H1 (cell line): ENCODE measurements around the gene MCAT. TPM values are rescaled to one million over a fixed set of nuclear protein-coding genes. Genes with fewer than 3 reads are reported as not detected.

ENCODE experiments used
- CTCF ChIA-PET: fragments of 300-600 bp; sonication (Branson Sonifier 250); formaldehyde crosslinking; loops from one replicate; lab custom pipeline; 2021; ENCODE audit not compliant: partially characterized antibody; lab: Charles Lee
- POLR2A ChIA-PET: fragments of 300-600 bp; sonication (Branson Sonifier 250); formaldehyde crosslinking; loops from one replicate; lab custom pipeline; 2021; ENCODE audit warnings: inconsistent platforms; ENCODE audit not compliant: partially characterized antibody; lab: Charles Lee
- DNase-seq, 2 experiments: peaks; one replicate each; pipeline versions ENCODE4 v3.0.0 to v3.0.0-alpha.2; 2010 to 2022; ENCODE audit warnings: low spot score in 2 of 2, low read depth in 1 of 2, mixed read lengths in 1 of 2
- FAIRE-seq: peaks from 2 replicates; lab custom pipeline; 2011; peaks lifted over from hg19 to GRCh38; lab: Jason Lieb, UNC
- H2AFZ ChIP-seq: 2 replicates; pipeline ENCODE4 v1.8.1; 2012; ENCODE audit warnings: low read length, inconsistent platforms
- H2AK5ac ChIP-seq: 2 replicates; pipeline ENCODE4 v1.6.1; 2013; ENCODE audit warnings: low read depth, low read length
- H2BK120ac ChIP-seq: replicated peaks from 2 replicates; pipeline ENCODE3; 2013; ENCODE audit warnings: low read depth, low read length, inconsistent platforms
- H2BK12ac ChIP-seq: 2 replicates; pipeline ENCODE4 v1.6.1; 2013; ENCODE audit warnings: low read depth, low read length
- H2BK15ac ChIP-seq: 2 replicates; pipeline ENCODE4 v1.6.1; 2013; ENCODE audit warnings: low read length
- H2BK20ac ChIP-seq: 2 replicates; pipeline ENCODE4 v1.6.1; 2013; ENCODE audit warnings: low read length
- H2BK5ac ChIP-seq: 2 replicates; pipeline ENCODE4 v1.6.1; 2013; ENCODE audit warnings: low read depth, low read length
- H3K14ac ChIP-seq: 2 replicates; pipeline ENCODE4 v1.6.1; 2013; ENCODE audit warnings: inconsistent platforms; ENCODE audit not compliant: insufficient read length
- H3K18ac ChIP-seq: 2 replicates; pipeline ENCODE4 v1.6.1; 2013; ENCODE audit warnings: low read length; ENCODE audit errors: extremely low read depth
- H3K23ac ChIP-seq: 2 replicates; pipeline ENCODE4 v1.6.1; 2013; ENCODE audit warnings: inconsistent platforms; ENCODE audit not compliant: insufficient read length
- H3K23me2 ChIP-seq: 2 replicates; pipeline ENCODE4 v1.6.1; 2013; ENCODE audit warnings: low read depth, low read length
- H3K27ac ChIP-seq: 2 replicates; pipeline ENCODE4 v1.6.1; 2011; ENCODE audit warnings: low read depth, low read length, inconsistent platforms
- H3K27me3 ChIP-seq, 4 experiments: replicated peaks in 1 of 4; 1 replicate in 1 of 4; 2 replicates in 3 of 4; pipeline versions ENCODE4 v1.6.1 to v1.8.1; 2011 to 2013; ENCODE audit warnings: low read length in 3 of 4, mild to moderate bottlenecking in 3 of 4, inconsistent platforms in 2 of 4, mixed read lengths in 2 of 4, moderate library complexity in 1 of 4; ENCODE audit not compliant: control insufficient read depth in 3 of 4, insufficient read depth in 3 of 4; ENCODE audit errors: extremely low read depth in 1 of 4
- H3K36me3 ChIP-seq, 4 experiments: 2 replicates each; pipeline versions ENCODE4 v1.6.1 to v1.8.1; 2011 to 2013; ENCODE audit warnings: mild to moderate bottlenecking in 4 of 4, low read length in 3 of 4, moderate library complexity in 2 of 4, control low read depth in 1 of 4, inconsistent platforms in 1 of 4; ENCODE audit not compliant: insufficient read depth in 4 of 4, control insufficient read depth in 2 of 4
- H3K4ac ChIP-seq: replicated peaks from 2 replicates; pipeline ENCODE3; 2013; ENCODE audit warnings: low read length, low read depth, mixed read lengths, inconsistent platforms; ENCODE audit not compliant: insufficient read length
- H3K4me1 ChIP-seq, 4 experiments: replicated peaks in 1 of 4; 1 replicate in 1 of 4; 2 replicates in 3 of 4; pipeline versions ENCODE4 v1.6.1 to v1.8.1; 2011 to 2013; ENCODE audit warnings: low read length in 3 of 4, inconsistent platforms in 2 of 4, mixed read lengths in 1 of 4; ENCODE audit not compliant: insufficient read depth in 4 of 4, control insufficient read depth in 3 of 4
- H3K4me2 ChIP-seq, 2 experiments: 2 replicates each; pipeline versions ENCODE4 v1.6.1 to v1.8.1; 2011 to 2013; ENCODE audit warnings: low read depth in 2 of 2, low read length in 2 of 2, control low read depth in 1 of 2, inconsistent platforms in 1 of 2, mild to moderate bottlenecking in 1 of 2; ENCODE audit not compliant: insufficient read depth in 1 of 2
- H3K4me3 ChIP-seq, 4 experiments: fragments of 200-600, 300-600 bp in 1 of 4; sonication (generic), shearing (Covaris generic), sonication (Bioruptor Twin) in 1 of 4; 2 replicates each; pipeline versions ENCODE4 v1.5.1 to v1.8.1; 2011 to 2016; ENCODE audit warnings: low read length in 4 of 4, low read depth in 3 of 4, control low read depth in 2 of 4, inconsistent platforms in 2 of 4, mild to moderate bottlenecking in 2 of 4, mixed read lengths in 1 of 4, moderate library complexity in 1 of 4; ENCODE audit not compliant: insufficient read depth in 2 of 4; ENCODE audit errors: extremely low read depth in 1 of 4
- H3K56ac ChIP-seq: replicated peaks from 2 replicates; pipeline ENCODE3; 2013; ENCODE audit warnings: low read depth, mild to moderate bottlenecking, mixed read lengths, low read length, inconsistent platforms; ENCODE audit not compliant: insufficient read length
- H3K79me1 ChIP-seq: 2 replicates; pipeline ENCODE4 v1.6.1; 2013; ENCODE audit warnings: low read depth, low read length, control low read depth
- H3K79me2 ChIP-seq, 2 experiments: 2 replicates each; pipeline versions ENCODE4 v1.6.1 to v1.8.1; 2012 to 2013; ENCODE audit warnings: low read length in 2 of 2, mild to moderate bottlenecking in 2 of 2, inconsistent platforms in 1 of 2; ENCODE audit not compliant: insufficient read depth in 2 of 2, control insufficient read depth in 1 of 2
- H3K9ac ChIP-seq, 4 experiments: replicated peaks in 1 of 4; 1 replicate in 1 of 4; 2 replicates in 3 of 4; pipeline versions ENCODE4 v1.6.1 to v1.8.1; 2011 to 2013; ENCODE audit warnings: low read depth in 3 of 4, low read length in 3 of 4, control low read depth in 2 of 4, mild to moderate bottlenecking in 2 of 4, moderate library complexity in 2 of 4, inconsistent platforms in 1 of 4; ENCODE audit errors: extremely low read depth in 1 of 4
- H3K9me3 ChIP-seq, 2 experiments: 2 replicates each; pipeline versions ENCODE4 v1.6.1 to v1.8.1; 2012 to 2013; ENCODE audit warnings: mild to moderate bottlenecking in 2 of 2, moderate library complexity in 2 of 2, control low read depth in 1 of 2, inconsistent platforms in 1 of 2, low read depth in 1 of 2, low read length in 1 of 2, mixed read lengths in 1 of 2; ENCODE audit not compliant: insufficient read depth in 2 of 2
- H4K20me1 ChIP-seq, 2 experiments: replicated peaks in 1 of 2; 2 replicates each; pipeline versions ENCODE3 to v1.8.1; 2011 to 2013; ENCODE audit warnings: inconsistent platforms in 2 of 2, low read length in 2 of 2, mild to moderate bottlenecking in 1 of 2; ENCODE audit not compliant: insufficient read depth in 2 of 2, control insufficient read depth in 1 of 2
- H4K5ac ChIP-seq: 2 replicates; pipeline ENCODE4 v1.6.1; 2013; ENCODE audit warnings: low read length, low read depth, mixed read lengths, inconsistent platforms; ENCODE audit not compliant: insufficient read length
- H4K8ac ChIP-seq: 2 replicates; pipeline ENCODE4 v1.8.0; 2013; ENCODE audit warnings: mild to moderate bottlenecking, moderate library complexity, low read length, inconsistent platforms; ENCODE audit not compliant: insufficient read depth; ENCODE audit errors: extremely low read depth
- H4K91ac ChIP-seq: replicated peaks from 2 replicates; pipeline ENCODE3; 2013; ENCODE audit warnings: low read length, mixed read lengths, inconsistent platforms; ENCODE audit not compliant: insufficient read length
- ASH2L ChIP-seq: fragments of 200-600, 300-600 bp; sonication (generic); IDR thresholded peaks from one replicate; pipeline ENCODE4 v1.7.1; 2017; ENCODE audit warnings: low read length
- CBX8 ChIP-seq: fragments of 300-800, 300-1000 bp; sonication (generic); IDR thresholded peaks from 2 replicates; pipeline ENCODE4 v1.7.1; 2016; ENCODE audit warnings: low read depth, low read length, borderline replicate concordance
- CREB1 ChIP-seq: IDR thresholded peaks from 2 replicates; pipeline ENCODE4 v1.6.1; 2012; ENCODE audit warnings: inconsistent platforms
- EGR1 ChIP-seq: IDR thresholded peaks from 2 replicates; pipeline ENCODE4 v1.6.1; 2011; ENCODE audit warnings: low read depth, low read length, borderline replicate concordance
- GTF2F1 ChIP-seq: IDR thresholded peaks from 2 replicates; pipeline ENCODE4 v1.6.1; 2012; ENCODE audit warnings: low read depth, low read length, improper control_type of control experiment, borderline replicate concordance
- HDAC6 ChIP-seq: IDR thresholded peaks from one replicate; pipeline ENCODE4 v1.7.1; 2012; ENCODE audit warnings: low read depth, mild to moderate bottlenecking, inconsistent platforms, low read length, moderate library complexity
- KDM5A ChIP-seq: fragments of 200-600 bp; IDR thresholded peaks from 2 replicates; pipeline ENCODE4 v1.7.1; 2012; ENCODE audit warnings: mild to moderate bottlenecking, low read length, inconsistent platforms, mixed read lengths
- RBBP5 ChIP-seq: IDR thresholded peaks from 2 replicates; pipeline ENCODE4 v1.7.1; 2012; ENCODE audit warnings: low read depth, mild to moderate bottlenecking, inconsistent platforms, low read length, moderate library complexity, borderline replicate concordance
- TBP ChIP-seq: IDR thresholded peaks from 2 replicates; pipeline ENCODE4 v1.6.1; 2011; ENCODE audit warnings: low read depth, low read length, improper control_type of control experiment
- WGBS, 2 experiments: shearing (Covaris generic) in 1 of 2; methylation state at CpG; one replicate each; pipeline versions ENCODE4 v1.1.6 to v1.1.7; 2013 to 2015; ENCODE audit warnings: low lambda C conversion rate in 2 of 2, mixed read lengths in 2 of 2, inconsistent platforms in 1 of 2, low coverage in 1 of 2, missing lambda C conversion rate in 1 of 2; ENCODE audit not compliant: insufficient replicate concordance in 2 of 2, insufficient coverage in 1 of 2, insufficient read length in 1 of 2; ENCODE audit errors: extremely low coverage in 1 of 2, missing lambda C conversion rate in 1 of 2; 5-methylcytosine and 5-hydroxymethylcytosine counted together
- polyA plus RNA-seq, 7 experiments: library from polyadenylated mRNA; depleted of rRNA in 3 of 7; stranded (reverse) in 5 of 7; unstranded in 2 of 7; fragments of >200 nt in 5 of 7; fragments of 200-250 nt in 2 of 7; gene quantifications; 1 replicate in 5 of 7; 2 replicates in 1 of 7; 4 replicates in 1 of 7; pipeline versions ENCODE4 v1.2.1 to v1.2.3, GENCODE V29; 2011 to 2013; ENCODE audit warnings: missing spikeins in 2 of 7, mixed read lengths in 2 of 7
- total RNA-seq: library from RNA; stranded (reverse); fragmentation: NEBNext Ultra II Directional; extraction: Animal tissue kit (Norgen Biotek cat#: 25700); gene quantifications from 2 replicates; pipeline ENCODE4 v1.2.1, GENCODE V29; 2021
- TF ChIP-seq, protein P1 (sequence below): IDR thresholded peaks from 2 replicates; pipeline ENCODE4 v1.6.1; 2012; ENCODE audit warnings: inconsistent platforms

MCAT gene
- total and polyA plus RNA-seq, 2 of the 8 experiments (the other 6 are each of a cell fraction or from before 2014, with no cell fraction given), result 15.8 to 17.4 TPM

- Histone ChIP-seq H2BK15ac (no peak overlapping the region), H3K27me3 (peaks cover 10 to 46% (median 40%) of the 10 kb centered on the region in 4 experiments), H3K23me2 (peaks cover 13% of the 10 kb centered on the region; the same call in 1 of the 2 replicates), H3K4me3 (peak overlapping the region; percentile 56 to 66 (median 60)), H3K14ac (no peak overlapping the region), H2BK120ac (no peak overlapping the region), H2BK12ac (no peak overlapping the region), H4K20me1 (peaks cover 3 to 4% of the 10 kb centered on the region in 2 experiments), H2BK20ac (no peak overlapping the region), H3K79me2 (no peaks in the 10 kb centered on the region), H2AFZ (no peak overlapping the region), H3K27ac (no peak overlapping the region), H3K23ac (no peak overlapping the region), H4K5ac (peak overlapping the region; percentile 4), H3K9ac (no peak overlapping the region; a peak in 3 of 7 replicates), H4K91ac (no peak overlapping the region), H3K4me1 (peaks cover 0 to 3% (median 1%) of the 10 kb centered on the region in 4 experiments; a peak in 4 of 7 replicates), H2AK5ac (no peak overlapping the region), H3K9me3 (no peaks in the 10 kb centered on the region), H3K79me1 (no peaks in the 10 kb centered on the region; the same call in 1 of the 2 replicates), H3K36me3 (no peaks in the 10 kb centered on the region), H3K56ac (no peak overlapping the region), H3K4ac (no peak overlapping the region), H4K8ac (no peak overlapping the region), H3K18ac (no peak overlapping the region; the same call in 1 of the 2 replicates), H2BK5ac (no peak overlapping the region), H3K4me2 (peak overlapping the region; percentile 91 to 97)
- DNase-seq (peak in 1 of 2 experiments; percentile 70), FAIRE-seq (no peak)
- WGBS, 2 experiments, result 4% methylated on average over 16 of the region's 32 CpGs; no CpG with 5 or more reads in 1 of the 2 experiments
- POLR2A ChIA-PET, result interaction anchor here (0.6 to 1.4 kb wide), 7 partner anchors 8 to 495 kb away, joined by 3 to 4 read pairs (median 3); partner anchors contain the start of genes PACSIN2, POLDIP3 and TTLL12
- CTCF ChIA-PET, result interaction anchor here (0.6 to 3.1 kb wide), 5 partner anchors 12 to 253 kb away, joined by 3 to 9 read pairs (median 3); partner anchors contain the start of gene ARFGAP3
- TF ChIP-seq, protein P1, sequence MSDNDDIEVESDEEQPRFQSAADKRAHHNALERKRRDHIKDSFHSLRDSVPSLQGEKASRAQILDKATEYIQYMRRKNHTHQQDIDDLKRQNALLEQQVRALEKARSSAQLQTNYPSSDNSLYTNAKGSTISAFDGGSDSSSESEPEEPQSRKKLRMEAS, result peak; percentile 15; the same call in 1 of the 2 replicates
- TF ChIP-seq EGR1 (no peak), HDAC6 (no peak), GTF2F1 (no peak), ASH2L (peak; percentile 41), CBX8 (no peak), RBBP5 (no peak), TBP (no peak), CREB1 (no peak), KDM5A (no peak)
Observed at GRCh38 chr22:43109921-43110443, 33.2 kb downstream of the MCAT start.
